Prostate gland (tissue), 2 donors: ENCODE measurements around the gene PCNX1.
"Not testable (repeated sequence)": the region's sequence is repeated elsewhere in the genome, so short reads cannot be mapped to it uniquely, and the experiment has no call there.

Experiments used
- POLR2A ChIP-seq: fragments of 450-650 bp; IDR thresholded peaks from one replicate; pipeline ENCODE4 v1.6.1; 2016; ENCODE audit warnings: antibody characterized with exemption, mild to moderate bottlenecking
- POLR2AphosphoS5 ChIP-seq: sonication (generic); formaldehyde crosslinking; IDR thresholded peaks from one replicate; pipeline ENCODE4 v1.6.1; 2017; ENCODE audit warnings: antibody characterized with exemption
- TF ChIP-seq, protein P1 (sequence below), 4 experiments: fragments of 200-600 bp in 2 of 4; fragments of 450-650 bp in 2 of 4; sonication (generic) in 2 of 4; IDR thresholded peaks; 1 replicate in 3 of 4; 2 replicates in 1 of 4; pipeline ENCODE4 v1.5.1; 2016 to 2019; ENCODE audit warnings: antibody characterized with exemption in 4 of 4, mild to moderate bottlenecking in 2 of 4, moderate library complexity in 2 of 4

DNA sequence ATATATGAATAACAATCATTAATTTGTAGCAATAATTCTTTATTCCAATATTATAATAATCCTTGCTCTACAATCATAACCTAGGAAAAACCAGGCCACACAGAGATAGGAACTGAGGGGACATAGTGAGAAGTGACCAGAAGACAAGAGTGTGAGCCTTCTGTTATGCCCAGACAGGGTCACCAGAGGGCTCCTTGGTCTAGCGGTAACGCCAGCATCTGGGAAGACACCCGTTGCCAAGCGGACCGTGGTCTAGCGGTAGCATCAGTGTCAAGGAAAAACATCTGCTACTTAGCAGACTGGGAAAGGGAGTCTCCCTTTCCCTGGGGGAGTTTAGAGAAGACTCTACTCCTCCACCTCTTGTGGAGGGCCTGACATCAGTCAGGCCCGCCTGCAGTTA lies 240.1 kb downstream of the PCNX1 start:
- TF ChIP-seq, protein P1, sequence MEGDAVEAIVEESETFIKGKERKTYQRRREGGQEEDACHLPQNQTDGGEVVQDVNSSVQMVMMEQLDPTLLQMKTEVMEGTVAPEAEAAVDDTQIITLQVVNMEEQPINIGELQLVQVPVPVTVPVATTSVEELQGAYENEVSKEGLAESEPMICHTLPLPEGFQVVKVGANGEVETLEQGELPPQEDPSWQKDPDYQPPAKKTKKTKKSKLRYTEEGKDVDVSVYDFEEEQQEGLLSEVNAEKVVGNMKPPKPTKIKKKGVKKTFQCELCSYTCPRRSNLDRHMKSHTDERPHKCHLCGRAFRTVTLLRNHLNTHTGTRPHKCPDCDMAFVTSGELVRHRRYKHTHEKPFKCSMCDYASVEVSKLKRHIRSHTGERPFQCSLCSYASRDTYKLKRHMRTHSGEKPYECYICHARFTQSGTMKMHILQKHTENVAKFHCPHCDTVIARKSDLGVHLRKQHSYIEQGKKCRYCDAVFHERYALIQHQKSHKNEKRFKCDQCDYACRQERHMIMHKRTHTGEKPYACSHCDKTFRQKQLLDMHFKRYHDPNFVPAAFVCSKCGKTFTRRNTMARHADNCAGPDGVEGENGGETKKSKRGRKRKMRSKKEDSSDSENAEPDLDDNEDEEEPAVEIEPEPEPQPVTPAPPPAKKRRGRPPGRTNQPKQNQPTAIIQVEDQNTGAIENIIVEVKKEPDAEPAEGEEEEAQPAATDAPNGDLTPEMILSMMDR (IDR thresholded peaks at IDR 0.05) = not testable (repeated sequence)
- TF ChIP-seq POLR2AphosphoS5, POLR2A: not testable (repeated sequence)
